ENCODE measurements around the gene IL17RA.

DNA sequence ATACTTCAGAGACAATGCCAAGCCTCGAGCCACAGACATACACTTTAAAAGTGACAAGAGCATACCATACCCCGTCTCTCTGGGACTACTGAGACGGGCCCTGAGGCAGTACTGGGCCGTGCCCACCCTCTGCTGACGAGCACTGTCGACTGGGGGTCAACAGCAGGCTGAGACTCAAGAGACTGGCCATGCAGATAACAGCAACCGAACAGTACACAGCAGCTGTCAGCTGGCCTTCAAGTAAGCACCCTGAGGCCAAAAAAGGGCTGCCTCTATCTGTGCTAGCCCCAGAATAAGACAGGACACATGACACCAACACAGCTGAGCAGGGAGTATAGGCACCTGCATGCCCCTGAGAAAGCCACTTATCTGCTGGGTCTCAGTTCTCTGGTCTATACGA, 55.2 kb downstream of the IL17RA start:
- TF ChIP-seq CTCF (IDR thresholded peaks at IDR 0.05; ENCODE audit: insufficient read depth, low read depth, low read length) = no peak
- no peak for TF ChIP-seq EZH2 (IDR thresholded peaks at IDR 0.05; ENCODE audit: insufficient read depth, low read length)

Data from astrocyte (in vitro differentiated cells and primary cell).